GM12874 (cell line): ENCODE data around the gene CPNE2.

Experiments
- TF ChIP-seq, protein P1 (sequence below): IDR thresholded peaks from 2 replicates; pipeline ENCODE4 v1.5.1; 2011; ENCODE audit warnings: low read depth, mild to moderate bottlenecking, control low read depth, low read length, moderate library complexity; ENCODE audit not compliant: insufficient read depth

CPNE2 gene

GRCh38 chr16:57185446-57185944 is 93.1 kb downstream of the CPNE2 start:
- TF ChIP-seq, protein P1, sequence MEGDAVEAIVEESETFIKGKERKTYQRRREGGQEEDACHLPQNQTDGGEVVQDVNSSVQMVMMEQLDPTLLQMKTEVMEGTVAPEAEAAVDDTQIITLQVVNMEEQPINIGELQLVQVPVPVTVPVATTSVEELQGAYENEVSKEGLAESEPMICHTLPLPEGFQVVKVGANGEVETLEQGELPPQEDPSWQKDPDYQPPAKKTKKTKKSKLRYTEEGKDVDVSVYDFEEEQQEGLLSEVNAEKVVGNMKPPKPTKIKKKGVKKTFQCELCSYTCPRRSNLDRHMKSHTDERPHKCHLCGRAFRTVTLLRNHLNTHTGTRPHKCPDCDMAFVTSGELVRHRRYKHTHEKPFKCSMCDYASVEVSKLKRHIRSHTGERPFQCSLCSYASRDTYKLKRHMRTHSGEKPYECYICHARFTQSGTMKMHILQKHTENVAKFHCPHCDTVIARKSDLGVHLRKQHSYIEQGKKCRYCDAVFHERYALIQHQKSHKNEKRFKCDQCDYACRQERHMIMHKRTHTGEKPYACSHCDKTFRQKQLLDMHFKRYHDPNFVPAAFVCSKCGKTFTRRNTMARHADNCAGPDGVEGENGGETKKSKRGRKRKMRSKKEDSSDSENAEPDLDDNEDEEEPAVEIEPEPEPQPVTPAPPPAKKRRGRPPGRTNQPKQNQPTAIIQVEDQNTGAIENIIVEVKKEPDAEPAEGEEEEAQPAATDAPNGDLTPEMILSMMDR: no peak

- TF ChIP-seq, protein P1: no peak
Measured at GRCh38 chr16:57185945-57186871, 93.8 kb downstream of the CPNE2 start, which contains the start of the genes PSME3IP1 and RSPRY1. TSS of gene PSME3IP1 (minus strand) at chr16:57186039. CDS start at chr16:57173854, 12,185 bp downstream. TSS of gene RSPRY1 (plus strand) at chr16:57186329. CDS start at chr16:57204659, 18,330 bp downstream.

GRCh38 chr16:57186872-57187854 is 94.8 kb downstream of the CPNE2 start:
- TF ChIP-seq, protein P1: no peak

DNA sequence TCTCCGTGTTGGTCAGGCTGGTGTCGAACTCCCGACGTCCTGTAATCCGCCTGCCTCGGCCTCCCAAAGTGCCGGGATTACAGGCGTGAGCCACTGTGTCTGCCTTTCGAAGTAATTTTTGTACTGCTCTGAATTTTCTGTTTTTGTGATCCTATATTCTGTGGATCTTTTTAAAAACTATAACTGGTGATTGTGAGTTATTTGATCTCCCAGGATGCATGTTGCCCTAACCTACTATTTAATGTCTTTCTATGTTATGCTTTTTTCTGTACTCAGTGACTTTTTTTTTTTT is 96.3 kb downstream of the CPNE2 start:
- TF ChIP-seq, protein P1: no peak

GRCh38 chr16:57190136-57190535 is 97.8 kb downstream of the CPNE2 start:
- TF ChIP-seq, protein P1: no peak

DNA sequence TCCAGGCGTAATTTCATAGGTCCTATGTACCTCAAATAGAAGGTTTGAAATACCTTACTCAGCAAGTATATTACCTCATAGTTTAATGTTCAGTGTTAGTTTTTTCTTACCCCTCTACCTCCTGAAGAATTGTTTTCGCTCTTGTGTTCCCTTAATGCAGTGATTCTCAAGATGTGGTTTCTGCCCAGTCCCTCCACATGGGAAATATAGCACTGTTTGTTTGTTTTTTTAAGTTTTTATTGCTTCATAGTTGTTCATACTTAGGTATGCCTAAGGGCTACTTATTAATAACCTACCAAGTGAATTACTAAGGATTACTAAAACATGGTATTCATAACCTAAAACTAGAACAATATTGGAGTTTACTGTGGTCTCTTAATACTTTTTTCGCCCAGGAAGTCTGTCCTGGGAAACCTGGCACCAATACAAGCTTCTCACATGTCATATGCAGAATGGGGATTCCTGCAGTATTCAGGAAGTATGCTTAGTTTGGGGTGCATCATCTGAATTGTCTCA is 98.7 kb downstream of the CPNE2 start:
- TF ChIP-seq, protein P1: no peak
